ENCODE results near the gene TSPAN18. TPM values are rescaled to one million over a fixed set of nuclear protein-coding genes. Genes with fewer than 3 reads are reported as not detected.

TSPAN18 gene
- total and polyA plus RNA-seq, 2 of the 8 experiments (the other 6 are each of a cell fraction or from before 2014, with no cell fraction given): 5.2 to 10.2 TPM

DNA sequence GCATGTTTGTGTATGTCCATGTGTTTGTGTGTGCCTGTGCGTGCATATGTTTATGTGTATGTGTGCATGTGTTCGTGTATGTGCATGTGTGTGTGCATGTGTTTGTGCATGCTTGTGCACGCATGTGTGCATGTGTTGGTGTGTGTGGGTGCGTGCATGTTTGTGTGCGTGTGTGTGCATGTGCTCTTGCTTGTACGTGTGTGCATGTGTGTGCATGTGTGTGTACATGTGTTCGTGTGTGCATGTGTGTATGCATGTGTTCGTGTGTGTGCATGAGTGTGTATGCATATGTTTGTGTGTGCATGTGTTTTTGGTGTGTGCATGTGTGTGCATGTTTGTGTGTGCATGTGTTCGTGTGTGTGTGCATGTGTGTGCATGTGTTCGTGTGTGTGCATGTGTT, 63.4 kb downstream of the TSPAN18 start:
- Histone ChIP-seq H4K8ac (ENCODE audit: extremely low read depth, insufficient read depth, low read length) (no peak overlapping the region), H2BK20ac (ENCODE audit: low read length) (peak overlapping the region; percentile 38; the same call in 1 of the 2 replicates), H3K56ac (replicated peaks; ENCODE audit: insufficient read length, low read depth, low read length) (no peak overlapping the region), H3K23ac (ENCODE audit: insufficient read length) (peak overlapping the region; percentile 35), H3K18ac (ENCODE audit: extremely low read depth, low read length) (no peak overlapping the region; the same call in 1 of the 2 replicates), H2AFZ (ENCODE audit: low read length) (no peak overlapping the region), H2BK5ac (ENCODE audit: low read depth, low read length) (peak overlapping the region; percentile 62), H3K14ac (ENCODE audit: insufficient read length) (peak overlapping the region; percentile 57), H2AK5ac (ENCODE audit: low read depth, low read length) (peak overlapping the region; percentile 84), H3K4ac (replicated peaks; ENCODE audit: insufficient read length, low read depth, low read length) (peak overlapping the region; percentile 50), H3K4me3 (ENCODE audit: extremely low read depth in 1 of 4, insufficient read depth in 2 of 4, low read depth in 3 of 4, low read length in 4 of 4) (no peak overlapping the region), H3K27ac (ENCODE audit: low read depth, low read length) (no peak overlapping the region), H3K23me2 (ENCODE audit: low read depth, low read length) (no peaks in the 10 kb centered on the region), H3K9me3 (ENCODE audit: insufficient read depth in 2 of 2, low read depth in 1 of 2, low read length in 1 of 2) (no peaks in the 10 kb centered on the region), H4K91ac (replicated peaks; ENCODE audit: insufficient read length, low read length) (peak overlapping the region; percentile 96), H3K4me1 (replicated peaks in 1 of 4; ENCODE audit: control insufficient read depth in 3 of 4, insufficient read depth in 4 of 4, low read length in 3 of 4) (peaks cover 8 to 15% (median 12%) of the 10 kb centered on the region in 4 experiments), H3K79me1 (ENCODE audit: low read depth, low read length) (peaks cover 6% of the 10 kb centered on the region; the same call in 1 of the 2 replicates), H2BK12ac (ENCODE audit: low read depth, low read length) (peak overlapping the region; percentile 93; the same call in 1 of the 2 replicates), H3K36me3 (ENCODE audit: control insufficient read depth in 2 of 4, insufficient read depth in 4 of 4, low read length in 3 of 4) (no peaks in the 10 kb centered on the region; a peak in 1 of 8 replicates), H4K5ac (ENCODE audit: insufficient read length, low read depth, low read length) (no peak overlapping the region), H2BK15ac (ENCODE audit: low read length) (peak overlapping the region; percentile 77), H3K79me2 (ENCODE audit: control insufficient read depth in 1 of 2, insufficient read depth in 2 of 2, low read length in 2 of 2) (no peaks in the 10 kb centered on the region), H3K4me2 (ENCODE audit: insufficient read depth in 1 of 2, low read depth in 2 of 2, low read length in 2 of 2) (no peak overlapping the region), H3K9ac (replicated peaks in 1 of 4; ENCODE audit: extremely low read depth in 1 of 4, low read depth in 3 of 4, low read length in 3 of 4) (peak overlapping the region in 1 of 4 experiments; percentile 33; a peak in 1 of 7 replicates), H4K20me1 (replicated peaks in 1 of 2; ENCODE audit: control insufficient read depth in 1 of 2, insufficient read depth in 2 of 2, low read length in 2 of 2) (peaks cover 0 to 6% of the 10 kb centered on the region in 2 experiments), H3K27me3 (replicated peaks in 1 of 4; ENCODE audit: control insufficient read depth in 3 of 4, extremely low read depth in 1 of 4, insufficient read depth in 3 of 4, low read length in 3 of 4) (peaks cover 0 to 4% (median 0%) of the 10 kb centered on the region in 4 experiments; a peak in 1 of 7 replicates), H2BK120ac (replicated peaks; ENCODE audit: low read depth, low read length) (no peak overlapping the region)
- ChIA-PET POLR2A (ENCODE audit: partially characterized antibody) (interaction anchor here (0.9 kb wide), 1 partner anchor 37 kb away, joined by 3 read pairs; no protein-coding TSS in a partner anchor), CTCF (ENCODE audit: partially characterized antibody) (interaction anchor here (0.7 to 8.0 kb wide), 9 partner anchors 9 to 173 kb away, joined by 3 to 86 read pairs (median 5); no protein-coding TSS in a partner anchor)
- 91% methylated on average over 10 of the region's 10 CpGs; no CpG with 5 or more reads in 1 of the 2 experiments for WGBS, 2 experiments (ENCODE audit: extremely low coverage in 1 of 2, insufficient coverage in 1 of 2, insufficient read length in 1 of 2, insufficient replicate concordance in 2 of 2, low coverage in 1 of 2, low lambda C conversion rate in 2 of 2, missing lambda C conversion rate in 1 of 2)
- DNase-seq (ENCODE audit: low read depth in 1 of 2, low spot score in 2 of 2) (no peak), FAIRE-seq (no peak)
- TF ChIP-seq BACH1 (IDR thresholded peaks at IDR 0.05; ENCODE audit: low read length) (no peak), FOSL1 (IDR thresholded peaks at IDR 0.05; ENCODE audit: insufficient read depth, low read depth, low read length) (no peak), TAF1 (IDR thresholded peaks at IDR 0.05; ENCODE audit: low read depth, low read length) (no peak), NANOG (IDR thresholded peaks at IDR 0.05; ENCODE audit: insufficient read depth, low read depth, low read length, poor library complexity, severe bottlenecking) (no peak), KDM1A (IDR thresholded peaks at IDR 0.05; ENCODE audit: borderline replicate concordance, low read length) (no peak; the same call in 1 of the 2 replicates)
